GOT3 (cell line): Measurements from ENCODE around the gene ATP6V0C.

Experiments used
- DNase-seq: peaks from one replicate; lab custom pipeline; 2025; ENCODE audit warnings: mixed read lengths; lab: John Stamatoyannopoulos, UW

Gene ATP6V0C

DNA sequence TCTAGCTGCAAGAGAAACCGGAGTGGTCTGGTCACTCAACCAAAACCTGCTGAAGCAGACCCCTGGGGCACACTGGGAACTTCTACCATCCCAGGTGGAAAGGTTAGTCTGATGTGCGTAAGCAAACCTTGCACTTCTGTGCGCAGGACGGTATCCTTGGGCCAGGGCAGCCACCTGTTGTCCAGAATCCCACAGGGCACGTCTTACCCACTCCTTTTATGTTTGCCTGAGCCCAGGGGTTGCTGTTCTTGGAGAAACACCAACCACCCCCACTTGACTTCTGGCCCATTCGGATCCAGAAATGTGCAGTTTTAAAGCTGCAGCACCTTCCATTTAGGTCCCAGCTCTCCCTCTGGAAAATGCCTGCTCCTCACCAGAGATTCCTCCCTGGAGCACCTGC lies 20.1 kb upstream of the ATP6V0C start:
- no peak for DNase-seq

DNA sequence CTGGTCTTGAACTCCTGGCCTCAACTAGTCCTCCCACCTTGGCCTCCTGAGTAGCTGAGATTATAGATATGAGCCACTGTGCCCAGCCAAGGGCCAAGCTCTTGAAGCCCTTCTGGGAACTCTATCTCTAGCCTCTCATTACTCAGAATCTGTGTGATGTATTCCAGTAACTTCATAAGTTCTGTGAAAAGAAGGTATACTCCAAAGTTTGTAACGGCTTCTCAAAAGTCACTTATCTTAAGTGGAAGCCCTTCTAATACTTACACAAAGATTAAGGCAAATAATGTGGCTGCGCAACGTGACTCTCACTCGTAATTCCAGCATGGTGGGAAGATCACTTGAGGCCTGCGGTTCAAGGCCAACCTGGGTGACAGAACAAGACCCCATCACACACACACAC lies 19.1 kb upstream of the ATP6V0C start:
- no peak for DNase-seq

DNA sequence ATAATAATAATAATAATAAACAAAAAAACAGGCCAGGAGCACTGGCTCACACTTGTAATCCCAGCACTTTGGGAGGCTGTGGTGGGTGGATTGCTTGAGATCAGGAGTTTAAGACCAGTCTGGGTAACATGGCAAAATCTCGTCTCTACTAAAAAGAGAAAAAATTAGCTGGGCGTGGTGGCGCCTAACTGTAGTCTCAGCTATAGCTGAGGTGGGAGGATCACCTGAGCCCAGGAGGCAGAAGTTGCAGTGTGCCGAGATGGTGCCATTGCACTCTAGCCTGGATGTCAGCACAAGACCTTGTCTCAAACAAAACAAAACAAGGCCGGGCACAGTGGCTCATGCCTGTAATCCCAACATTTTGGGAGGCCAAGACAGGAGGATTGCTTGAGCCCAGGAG lies 18.7 kb upstream of the ATP6V0C start:
- DNase-seq, result no peak

DNA sequence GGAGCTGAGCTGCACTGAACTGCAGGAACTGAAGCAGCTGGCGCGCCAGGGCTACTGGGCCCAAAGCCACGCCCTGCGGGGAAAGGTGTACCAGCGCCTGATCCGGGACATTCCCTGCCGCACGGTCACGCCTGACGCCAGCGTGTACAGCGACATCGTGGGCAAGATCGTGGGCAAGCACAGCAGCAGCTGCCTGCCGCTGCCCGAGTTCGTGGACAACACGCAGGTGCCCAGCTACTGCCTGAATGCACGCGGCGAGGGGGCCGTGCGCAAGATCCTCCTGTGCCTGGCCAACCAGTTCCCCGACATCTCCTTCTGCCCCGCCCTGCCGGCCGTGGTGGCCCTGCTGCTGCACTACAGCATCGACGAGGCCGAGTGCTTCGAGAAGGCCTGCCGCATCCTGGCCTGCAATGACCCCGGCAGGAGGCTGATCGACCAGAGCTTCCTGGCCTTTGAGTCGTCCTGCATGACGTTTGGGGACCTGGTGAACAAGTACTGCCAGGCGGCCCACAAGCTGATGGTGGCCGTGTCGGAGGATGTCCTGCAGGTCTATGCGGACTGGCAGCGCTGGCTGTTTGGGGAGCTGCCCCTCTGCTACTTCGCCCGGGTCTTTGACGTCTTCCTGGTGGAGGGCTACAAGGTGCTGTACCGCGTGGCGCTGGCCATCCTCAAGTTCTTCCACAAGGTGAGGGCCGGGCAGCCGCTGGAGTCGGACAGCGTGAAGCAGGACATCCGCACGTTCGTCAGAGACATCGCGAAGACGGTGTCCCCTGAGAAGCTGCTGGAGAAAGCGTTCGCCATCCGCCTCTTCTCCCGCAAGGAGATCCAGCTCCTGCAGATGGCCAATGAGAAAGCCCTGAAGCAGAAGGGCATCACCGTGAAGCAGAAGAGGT lies 17.3 kb upstream of the ATP6V0C start:
- DNase-seq, result no peak

DNA sequence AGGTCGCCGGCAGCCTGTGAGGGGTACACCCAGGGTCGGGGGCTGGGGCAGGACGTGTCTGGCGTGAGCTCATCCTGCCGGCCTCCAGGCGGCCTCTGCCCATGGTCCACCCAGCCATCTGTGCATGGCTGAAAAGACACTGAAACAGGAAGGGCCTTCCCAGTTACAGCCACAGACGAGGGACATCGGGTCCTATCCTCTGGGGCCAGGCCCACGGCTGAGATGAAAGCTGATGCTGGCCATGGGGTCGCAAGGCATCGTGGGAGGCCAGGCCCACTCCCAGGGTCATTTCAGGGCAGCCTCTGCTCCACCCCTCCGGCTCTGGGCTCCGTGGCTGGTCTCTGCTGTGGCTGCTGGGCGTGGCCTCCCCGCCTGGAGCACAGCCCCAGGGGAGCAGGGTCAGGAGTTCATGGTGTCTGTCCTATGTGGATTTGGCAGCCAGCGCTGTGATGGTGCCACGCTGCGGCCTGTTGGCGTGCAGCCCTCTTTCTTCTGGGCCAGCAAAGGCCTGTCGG lies 16.6 kb upstream of the ATP6V0C start:
- no peak for DNase-seq

DNA sequence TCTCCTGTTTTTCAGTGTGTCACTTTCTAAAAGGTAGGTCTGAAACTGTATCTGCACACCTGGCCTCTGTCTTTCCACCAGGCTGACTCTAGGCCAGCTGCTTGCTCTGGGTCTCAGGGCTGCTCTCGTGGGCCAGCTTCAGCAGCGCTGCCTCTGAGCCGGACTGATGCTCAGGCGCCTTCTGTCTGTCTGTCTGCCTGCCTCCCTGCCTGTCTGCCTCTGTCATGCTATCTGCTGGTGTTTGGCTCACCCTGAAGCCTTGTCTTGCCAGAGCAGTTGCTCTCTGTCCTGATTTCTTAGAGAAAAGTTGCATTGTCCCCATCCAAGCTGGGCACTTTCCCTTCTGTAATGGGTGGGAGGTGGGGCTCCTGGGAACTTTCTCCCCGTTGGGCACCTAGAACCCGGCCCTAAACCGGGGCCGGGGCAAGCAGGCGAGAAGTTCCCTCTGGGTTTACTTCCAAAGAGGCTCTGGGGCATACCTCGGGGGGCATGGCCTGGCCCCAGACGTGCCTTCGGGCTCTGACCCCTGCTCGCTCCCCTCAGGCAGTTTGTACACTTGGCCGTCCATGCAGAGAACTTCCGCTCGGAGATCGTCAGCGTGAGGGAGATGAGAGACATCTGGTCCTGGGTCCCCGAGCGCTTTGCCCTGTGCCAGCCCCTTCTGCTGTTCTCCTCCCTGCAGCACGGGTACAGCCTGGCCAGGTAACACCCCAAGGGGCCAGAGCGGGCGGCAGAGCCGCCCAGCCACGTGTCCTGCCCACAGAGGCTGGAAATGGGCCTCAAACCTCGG lies 15.9 kb upstream of the ATP6V0C start:
- no peak for DNase-seq

DNA sequence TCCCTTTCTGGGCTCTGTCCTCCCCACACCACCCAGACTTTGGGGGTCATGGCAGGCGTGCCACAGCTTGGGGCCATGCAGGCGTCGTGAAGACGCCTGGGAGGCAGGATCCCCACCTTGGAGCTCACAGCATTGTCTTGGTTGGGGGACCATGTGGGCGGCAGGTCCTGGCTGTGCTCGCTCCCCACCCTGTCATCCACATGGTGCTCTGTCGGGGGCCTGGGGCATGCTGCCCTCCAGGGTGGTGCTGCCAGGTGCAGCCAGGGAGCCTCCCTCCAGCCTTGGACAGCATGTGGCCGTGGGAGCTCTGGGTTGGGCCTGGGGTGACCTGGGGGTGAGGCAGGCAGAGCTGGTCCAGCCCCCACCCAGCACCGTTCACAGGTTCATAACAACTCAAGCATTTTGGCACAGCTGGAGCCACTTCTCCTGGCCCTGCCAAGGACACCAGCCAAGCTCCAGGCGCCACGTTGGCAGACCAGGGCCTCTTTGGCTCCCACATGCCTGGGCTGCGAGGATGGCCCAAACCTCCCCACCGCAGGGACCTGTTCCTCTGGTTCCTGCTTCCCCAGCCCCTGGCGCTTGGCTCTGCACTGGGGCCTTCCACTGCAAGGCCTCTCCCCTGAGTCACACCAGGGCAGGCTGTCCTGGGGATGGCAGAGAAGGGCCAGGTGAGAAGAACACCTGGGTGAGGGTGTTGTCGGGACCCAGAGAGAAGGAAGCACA lies 15.1 kb upstream of the ATP6V0C start:
- no peak for DNase-seq

DNA sequence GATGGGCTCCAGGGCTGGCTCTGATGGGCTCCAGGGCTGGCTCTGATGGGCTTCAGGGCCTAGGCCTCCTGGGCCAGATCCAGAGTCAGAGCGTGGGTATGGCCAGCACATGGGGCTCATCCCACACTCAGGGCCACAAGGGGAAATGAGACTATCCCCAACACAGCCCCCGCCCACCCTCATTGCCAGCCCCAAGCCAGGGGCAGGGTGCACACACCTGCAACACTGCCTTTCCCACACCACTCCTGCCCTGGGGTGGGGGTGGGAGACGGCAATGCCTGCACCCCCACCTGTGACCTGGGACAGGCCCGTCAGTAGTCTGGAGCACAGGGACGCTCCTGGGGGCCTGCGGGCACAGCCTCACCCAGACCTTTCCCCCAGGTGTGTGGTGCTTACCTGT lies 14.3 kb upstream of the ATP6V0C start:
- DNase-seq, result no peak

DNA sequence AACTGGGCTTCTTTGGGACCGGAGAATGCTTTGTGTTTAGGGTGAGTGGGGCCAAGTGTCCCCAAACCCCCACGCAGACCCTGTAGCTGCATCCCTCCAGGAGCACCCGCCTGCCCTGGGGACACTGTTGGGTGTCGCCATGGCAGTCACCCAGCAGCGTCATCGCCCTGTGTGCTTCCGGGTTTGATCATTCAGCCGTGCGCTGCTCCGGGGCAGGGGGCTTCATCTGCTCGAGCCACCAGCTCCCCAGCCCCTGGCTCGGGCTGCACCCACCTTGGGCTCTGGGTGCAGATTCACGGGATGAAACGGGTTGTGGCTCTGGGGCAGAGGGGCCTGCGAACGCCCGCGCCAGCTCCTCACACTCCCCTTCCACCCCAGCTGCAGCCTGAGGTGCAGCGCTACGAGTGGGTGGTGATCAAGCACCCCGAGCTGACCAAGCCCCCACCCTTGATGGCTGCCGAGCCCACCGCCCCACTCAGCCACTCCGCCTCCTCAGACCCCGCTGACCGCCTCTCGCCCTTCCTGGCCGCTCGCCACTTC lies 13.8 kb upstream of the ATP6V0C start:
- DNase-seq, result no peak

DNA sequence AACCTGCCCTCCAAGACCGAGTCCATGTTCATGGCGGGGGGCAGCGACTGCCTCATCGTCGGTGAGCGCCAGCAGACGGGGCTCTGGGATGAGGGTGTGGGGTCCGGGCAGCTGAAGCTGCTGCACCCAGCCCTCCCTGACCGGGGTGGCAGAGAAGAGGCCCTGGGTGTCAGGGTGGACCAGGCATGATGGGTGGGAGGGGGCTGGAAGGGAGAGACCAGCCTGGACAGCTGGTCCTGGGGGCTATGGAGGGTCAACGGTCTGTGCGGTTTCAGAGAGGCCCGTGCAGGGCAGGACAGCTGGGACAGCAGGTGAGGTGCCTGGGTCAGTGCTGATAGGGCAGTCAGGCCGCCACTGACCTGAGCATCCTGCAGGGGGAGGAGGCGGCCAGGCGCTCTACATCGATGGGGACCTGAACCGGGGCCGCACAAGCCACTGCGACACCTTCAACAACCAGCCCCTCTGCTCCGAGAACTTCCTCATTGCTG lies 13.3 kb upstream of the ATP6V0C start:
- no peak for DNase-seq

DNA sequence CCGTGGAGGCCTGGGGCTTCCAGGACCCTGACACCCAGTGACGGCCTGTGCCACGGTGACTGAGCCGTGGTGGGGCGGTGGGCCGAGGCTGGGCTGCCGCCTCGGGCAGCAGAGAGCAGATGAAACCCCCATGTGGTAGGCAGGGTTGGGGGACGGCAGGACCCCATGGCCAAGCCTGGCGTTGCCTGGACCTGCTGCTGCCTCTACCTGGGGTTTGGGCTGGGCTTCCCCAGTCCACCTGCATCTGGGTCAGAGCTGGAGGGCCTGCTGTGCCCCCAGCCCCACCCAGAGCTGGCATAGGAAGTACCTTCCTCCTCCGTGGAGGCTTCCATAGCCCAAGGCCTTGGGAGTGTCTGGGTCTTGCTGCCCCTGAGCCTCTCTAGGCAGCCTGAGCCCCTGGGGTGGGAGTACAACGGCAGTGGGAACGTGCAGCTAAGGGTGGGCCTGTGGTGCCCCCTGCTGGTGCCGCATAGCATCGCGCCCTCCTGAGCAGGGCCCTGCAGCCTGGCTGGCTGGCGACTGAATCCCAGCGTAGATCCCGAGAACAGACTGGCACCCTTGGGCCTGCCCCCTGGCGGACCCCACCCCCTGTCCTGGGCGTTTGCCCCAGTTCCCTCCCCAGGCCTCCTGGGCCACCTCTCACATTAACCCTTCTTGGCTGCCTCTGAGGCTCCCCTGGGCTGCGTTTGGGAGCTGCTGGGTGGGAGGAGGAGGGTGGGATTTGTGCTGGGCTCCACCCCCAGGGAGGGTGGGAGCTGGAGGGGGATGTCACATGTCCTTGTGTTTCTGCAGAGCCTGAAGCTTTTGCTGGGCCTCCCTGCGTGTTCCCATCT lies 12.6 kb upstream of the ATP6V0C start:
- peak; percentile 8 for DNase-seq

DNA sequence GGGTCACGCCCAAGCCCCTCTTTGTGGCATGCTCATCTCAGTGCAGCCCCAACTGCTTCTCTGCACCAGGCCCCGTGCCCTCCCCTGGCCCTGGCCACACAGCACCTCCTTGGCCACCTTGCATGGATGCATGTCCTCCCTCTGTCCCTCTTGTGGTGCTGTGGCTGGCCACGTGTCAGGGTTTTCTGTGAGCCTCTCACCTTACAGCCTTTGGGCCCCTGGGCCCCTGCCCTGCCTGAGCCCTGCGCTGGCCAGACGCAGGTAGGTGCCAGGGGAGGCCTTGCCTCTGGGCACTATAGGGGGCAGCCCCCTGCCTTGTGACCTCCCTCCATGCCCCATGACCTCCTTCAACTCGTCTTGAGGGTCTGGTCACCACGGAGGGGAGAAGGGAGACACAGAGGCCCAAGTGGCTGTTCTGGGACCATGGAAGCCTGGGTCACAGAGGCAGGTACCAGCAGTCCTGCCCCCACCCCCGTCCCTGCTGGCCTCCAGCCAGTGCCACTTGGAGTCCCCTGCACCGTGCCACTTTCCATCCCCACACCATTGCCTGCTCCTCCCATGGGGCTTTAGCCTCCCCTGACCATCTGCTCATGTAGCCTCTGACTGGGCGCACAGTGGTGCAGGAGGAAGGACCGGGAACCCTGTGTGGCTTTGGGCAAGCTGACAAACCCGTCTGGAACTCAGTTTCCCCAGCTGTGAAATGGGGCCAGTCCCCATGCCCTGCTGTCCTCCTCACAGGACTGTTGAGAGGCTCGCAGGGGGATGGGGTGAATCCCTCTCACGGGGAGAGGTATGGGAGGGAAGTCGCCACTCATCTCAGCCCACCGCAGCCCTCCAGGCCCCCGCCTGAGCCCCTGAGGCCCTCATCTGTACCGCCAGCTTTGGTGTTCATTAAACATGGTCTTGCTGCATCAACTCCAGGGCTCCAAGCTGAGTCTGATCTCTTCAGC lies 11.5 kb upstream of the ATP6V0C start:
- no peak for DNase-seq

DNA sequence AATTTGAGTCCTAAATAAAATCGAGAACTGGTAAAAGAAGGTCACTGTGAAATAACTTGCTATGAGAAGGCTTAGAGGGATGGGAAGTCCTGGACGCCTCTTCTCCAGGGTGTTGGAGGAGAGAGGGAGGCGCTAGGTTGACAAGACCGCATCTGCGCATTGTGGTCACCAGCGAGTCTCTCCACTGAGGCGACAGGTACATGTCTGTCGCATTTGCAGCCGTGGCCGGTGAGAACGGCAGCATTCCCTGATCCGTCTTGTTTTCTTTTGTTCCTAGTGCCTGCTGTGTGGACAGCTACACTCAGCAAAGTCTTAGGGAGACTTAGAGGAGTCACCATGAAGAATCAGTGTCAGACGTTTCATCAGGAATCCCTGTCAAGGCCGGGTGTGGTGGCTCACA lies 8.1 kb upstream of the ATP6V0C start:
- no peak for DNase-seq

DNA sequence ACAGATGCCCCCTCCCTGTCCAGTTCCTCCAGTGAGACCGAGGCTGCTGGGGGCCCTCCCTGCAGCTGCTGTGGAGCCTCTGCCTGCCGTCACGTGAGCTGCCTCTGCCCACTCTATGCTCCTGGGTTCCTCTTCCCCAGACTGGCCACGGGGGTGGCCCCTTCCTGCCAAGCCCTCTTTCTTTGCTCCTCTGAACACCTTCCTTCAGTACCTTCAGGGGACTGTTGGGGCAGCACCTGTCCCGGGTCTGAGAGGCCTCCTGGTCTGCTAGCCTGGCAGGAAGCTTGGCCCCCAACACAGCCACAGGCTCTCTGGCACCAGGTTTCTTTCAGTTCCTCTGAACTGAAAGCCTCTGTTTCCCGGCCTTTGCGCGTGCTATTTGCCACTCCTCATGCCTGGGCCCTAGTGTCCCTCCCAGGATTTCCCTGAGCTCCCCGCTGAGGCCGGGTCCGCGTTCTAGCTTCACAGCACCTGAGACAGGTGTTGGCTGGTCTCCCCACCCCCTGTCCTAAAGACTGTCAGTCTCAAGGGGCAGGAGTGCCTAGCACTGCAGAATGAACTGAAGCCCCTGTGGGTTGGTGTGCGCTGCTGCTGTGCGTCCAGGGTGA lies 6.6 kb upstream of the ATP6V0C start:
- no peak for DNase-seq

DNA sequence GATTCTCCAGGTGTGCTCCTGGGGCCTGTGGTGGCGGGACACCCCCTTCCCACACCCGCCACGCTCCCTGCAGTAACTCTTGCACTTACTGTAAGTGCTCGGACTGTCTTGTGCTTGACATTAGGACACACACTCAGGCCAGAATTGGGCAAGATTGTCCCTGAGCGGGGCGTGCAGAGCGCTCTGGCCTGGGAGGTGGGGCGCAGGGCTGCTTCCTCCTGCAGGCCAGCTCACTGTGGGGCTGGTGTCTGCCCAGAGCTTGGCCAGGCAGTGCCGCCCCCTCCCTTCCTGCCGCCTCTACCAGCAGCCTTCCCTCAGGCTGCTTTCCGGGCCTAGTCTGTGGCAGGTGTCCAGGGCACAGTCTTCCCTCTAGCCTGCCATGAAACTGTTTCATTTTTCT lies 6.1 kb upstream of the ATP6V0C start:
- DNase-seq, result no peak

DNA sequence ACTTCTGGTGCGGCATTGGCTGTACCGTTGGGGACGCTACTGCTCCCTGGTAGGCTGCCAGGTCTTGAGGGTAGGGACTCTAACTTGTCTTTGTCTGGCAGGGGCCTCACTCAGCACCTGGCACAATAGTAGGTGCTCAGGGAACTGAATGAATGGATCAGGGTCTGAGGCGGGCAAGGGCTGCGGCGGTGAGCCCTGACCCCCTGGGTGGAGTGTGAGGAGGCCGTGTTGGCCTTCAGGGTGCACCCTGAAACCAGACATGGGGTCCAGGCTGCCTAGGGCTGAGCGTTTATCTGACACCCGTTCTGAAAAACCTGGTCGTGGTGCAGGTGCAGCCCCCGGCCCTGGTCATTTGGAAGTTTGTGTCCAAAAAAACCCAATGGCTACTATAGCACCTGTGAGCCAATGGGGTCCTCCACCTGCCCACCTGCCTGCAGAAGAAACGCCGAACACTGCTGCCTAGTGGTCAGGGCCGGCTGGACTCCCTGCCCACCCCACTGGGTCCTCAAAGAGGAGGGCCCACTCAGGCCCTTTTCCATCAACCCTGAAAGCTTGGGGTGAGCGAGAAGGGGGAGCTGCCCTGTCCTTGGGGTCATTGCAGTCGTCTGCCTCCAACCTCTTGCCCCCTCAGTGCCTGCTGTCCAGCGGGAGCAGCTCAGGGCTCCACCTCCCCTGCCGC lies 4.9 kb upstream of the ATP6V0C start:
- no peak for DNase-seq

DNA sequence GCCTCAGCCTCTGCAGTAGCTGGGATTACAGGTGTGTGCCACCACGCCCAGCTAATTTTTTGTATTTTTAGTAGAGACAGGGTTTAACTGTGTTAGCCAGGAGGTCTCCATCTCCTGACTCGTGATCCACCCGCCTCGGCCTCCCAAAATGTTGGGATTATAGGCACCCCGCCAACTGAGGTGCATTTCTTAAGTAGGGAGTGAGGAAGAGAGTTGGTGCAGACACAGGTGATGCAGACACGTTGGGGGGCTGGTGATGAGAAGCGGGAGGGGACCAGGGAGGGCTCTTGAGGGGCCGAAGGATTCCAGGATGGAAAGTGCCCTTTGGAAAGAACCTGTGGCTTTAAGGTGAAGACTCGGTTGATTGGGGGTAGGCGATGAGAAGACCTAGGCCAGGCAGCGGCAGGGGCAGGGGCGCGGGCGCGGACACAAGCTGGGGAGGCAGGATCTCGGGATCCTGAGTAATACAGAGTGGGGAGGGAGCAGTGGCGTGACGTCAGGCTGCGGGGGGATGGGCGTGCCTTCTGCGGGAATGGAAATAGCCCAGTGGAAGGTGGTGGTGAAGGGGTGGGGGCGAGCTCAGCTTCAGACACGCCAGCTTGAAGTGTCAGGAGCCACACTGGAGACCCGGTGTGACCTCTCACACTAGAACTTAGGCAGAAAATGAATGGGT lies 2.5 kb upstream of the ATP6V0C start:
- DNase-seq, result no peak

DNA sequence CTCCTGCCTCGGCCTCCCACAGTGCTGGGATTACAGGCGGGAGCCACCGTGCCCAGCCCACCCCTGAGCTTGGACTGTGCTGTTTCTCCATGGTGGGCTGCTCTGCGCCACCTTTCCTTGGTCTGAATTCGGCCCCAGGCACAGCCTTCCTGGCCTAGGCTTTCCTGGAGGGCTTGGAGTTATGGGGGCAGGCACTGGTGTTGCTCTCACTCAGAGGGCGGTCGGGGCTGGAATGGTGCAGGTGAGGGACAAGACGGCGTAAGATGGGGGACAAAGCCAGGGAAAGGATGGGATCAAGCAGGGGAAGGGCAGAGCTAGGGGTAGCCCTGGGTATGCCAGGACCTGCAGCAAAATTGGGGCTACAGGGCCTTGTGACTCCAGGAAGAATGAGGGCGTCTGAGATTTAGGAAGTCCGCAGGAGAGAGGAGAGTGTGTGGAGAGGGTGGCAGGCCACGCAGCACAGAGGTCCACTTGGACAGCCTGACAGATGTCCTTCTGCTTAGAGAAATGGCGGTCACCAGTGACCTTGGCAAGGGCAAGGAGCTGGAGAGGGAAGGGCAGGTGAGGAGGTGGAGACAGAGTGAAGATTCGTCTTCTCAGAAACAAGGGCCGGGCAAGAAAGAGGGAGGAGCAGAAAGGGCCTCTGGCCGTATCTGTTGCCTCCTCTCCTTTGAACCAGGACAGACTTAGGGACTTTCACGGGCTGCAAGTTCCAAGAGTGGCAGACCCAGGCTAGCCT lies 1.6 kb upstream of the ATP6V0C start:
- no peak for DNase-seq
